B cell (primary cell): ENCODE results near the gene STPG1.

Experiments
- CTCF ChIP-seq: fragments of 200-600 bp; IDR thresholded peaks from one replicate; pipeline ENCODE4 v1.8.0; 2022; ENCODE audit warnings: antibody characterized with exemption, mild to moderate bottlenecking
- EZH2 ChIP-seq: IDR thresholded peaks from 2 replicates; pipeline ENCODE4 v1.6.1; 2012; ENCODE audit warnings: borderline replicate concordance, low read depth, mild to moderate bottlenecking, moderate library complexity, low read length; ENCODE audit not compliant: insufficient read depth, poor library complexity, severe bottlenecking

- TF ChIP-seq CTCF (no peak), EZH2 (no peak)
These were observed 75.1 kb downstream of the STPG1 start for GRCh38 chr1:24338447-24338846.
